K562 (cell line): Measurements from ENCODE around the gene XCL1. TPM values are rescaled to one million over a fixed set of nuclear protein-coding genes. Genes with fewer than 3 reads are reported as not detected.

ENCODE experiments used
- ATAC-seq: fragments of 200-7000 bp; cut with Tn5 transposase; 3 replicates; pipeline ENCODE4 v1.9.1; 2020; ENCODE audit warnings: moderate library complexity
- BruUV-seq: library from RNA; stranded (reverse); fragments of 400-500 nt; replicated peaks from 2 replicates; lab custom pipeline; 2021; lab: Mats Ljungman, UMichigan
- CTCF ChIA-PET: fragments of 300-600 bp; formaldehyde crosslinking; extraction: SDS; loops from one replicate; lab custom pipeline; 2021; ENCODE audit warnings: low intra/inter-chr PET ratio; lab: Yijun Ruan, JAX
- POLR2A ChIA-PET: fragments of 300-600, 350-650 bp; sonication (Branson Sonifier 250); formaldehyde crosslinking; extraction: SDS; loops from one replicate; lab custom pipeline; 2021; ENCODE audit warnings: antibody characterized with exemption, inconsistent platforms; lab: Yijun Ruan, JAX
- DNase-seq, 4 experiments: peaks; one replicate each; pipeline versions ENCODE4 v3.0.0 to v3.0.0-alpha.2; 2011 to 2018; ENCODE audit warnings: low spot score in 3 of 4, mixed read lengths in 3 of 4; ENCODE audit errors: extremely low read depth in 1 of 4
- FAIRE-seq: peaks from 2 replicates; lab custom pipeline; 2011; peaks lifted over from hg19 to GRCh38; lab: Jason Lieb, UNC
- H2AFZ ChIP-seq: 2 replicates; pipeline ENCODE4 v1.6.0; 2011; ENCODE audit warnings: low read depth, low read length, control low read depth, inconsistent platforms
- H3K27ac ChIP-seq: fragments of 200-600 bp; 3 replicates; pipeline ENCODE4 v1.8.0; 2011; ENCODE audit warnings: low read depth, mild to moderate bottlenecking, control low read depth, inconsistent platforms, low read length, moderate library complexity, mixed read lengths; ENCODE audit errors: extremely low read depth
- H3K27me3 ChIP-seq, 2 experiments: fragments of 300-600 bp in 1 of 2; 2 replicates in 1 of 2; 3 replicates in 1 of 2; pipeline versions ENCODE4 v1.6.0 to v1.8.0; 2011; ENCODE audit warnings: inconsistent platforms in 2 of 2, low read length in 2 of 2, mild to moderate bottlenecking in 1 of 2, mixed read lengths in 1 of 2, moderate library complexity in 1 of 2; ENCODE audit not compliant: control insufficient read depth in 2 of 2, insufficient read depth in 2 of 2
- H3K36me3 ChIP-seq: fragments of 300-600 bp; 3 replicates; pipeline ENCODE4 v1.8.0; 2011; ENCODE audit warnings: mild to moderate bottlenecking, low read length, inconsistent platforms; ENCODE audit not compliant: control insufficient read depth, insufficient read depth
- H3K4me1 ChIP-seq, 2 experiments: fragments of 200-600 bp in 1 of 2; replicated peaks in 1 of 2; 2 replicates in 1 of 2; 3 replicates in 1 of 2; pipeline versions ENCODE4 v1.5.1 to v1.8.0; 2011; ENCODE audit warnings: inconsistent platforms in 2 of 2, low read length in 2 of 2, mild to moderate bottlenecking in 1 of 2, mixed read lengths in 1 of 2, moderate library complexity in 1 of 2; ENCODE audit not compliant: control insufficient read depth in 2 of 2, insufficient read depth in 2 of 2
- H3K4me2 ChIP-seq: 2 replicates; pipeline ENCODE4 v1.6.1; 2011; ENCODE audit warnings: low read length, control low read depth, inconsistent platforms, mixed read lengths; ENCODE audit not compliant: insufficient read depth
- H3K4me3 ChIP-seq: fragments of 200-600 bp; sonication (generic), shearing (Covaris generic); 2 replicates; pipeline ENCODE4 v1.5.1; 2016; ENCODE audit warnings: control low read depth, inconsistent platforms
- H3K79me2 ChIP-seq: fragments of 200-600 bp; 3 replicates; pipeline ENCODE4 v1.8.0; 2011; ENCODE audit warnings: low read length, inconsistent platforms; ENCODE audit not compliant: control insufficient read depth, insufficient read depth
- H3K9ac ChIP-seq, 2 experiments: 2 replicates each; pipeline versions ENCODE4 v1.6.0 to v1.6.1; 2011; ENCODE audit warnings: low read depth in 2 of 2, low read length in 2 of 2, control low read depth in 1 of 2, inconsistent platforms in 1 of 2, mild to moderate bottlenecking in 1 of 2, mixed read lengths in 1 of 2; ENCODE audit not compliant: insufficient read depth in 1 of 2
- H3K9me1 ChIP-seq: one replicate; pipeline ENCODE4 v1.6.0; 2011; ENCODE audit warnings: inconsistent platforms, mild to moderate bottlenecking, low read length, moderate library complexity; ENCODE audit not compliant: control insufficient read depth, insufficient read depth
- H3K9me3 ChIP-seq: replicated peaks from 2 replicates; pipeline ENCODE4 v1.5.1; 2011; ENCODE audit warnings: low read depth, low read length, inconsistent platforms; ENCODE audit not compliant: control insufficient read depth, insufficient read depth
- H4K20me1 ChIP-seq: replicated peaks from 2 replicates; pipeline ENCODE4 v1.6.1; 2011; ENCODE audit warnings: low read length, inconsistent platforms, mixed read lengths; ENCODE audit not compliant: control insufficient read depth, insufficient read depth
- CCAR2 ChIP-seq: fragments of 200-400 bp; formaldehyde crosslinking; IDR thresholded peaks from 2 replicates; pipeline ENCODE4 v1.6.1; 2017; ENCODE audit warnings: mild to moderate bottlenecking, low read depth, low read length
- FOXJ3 ChIP-seq: sonication (generic); formaldehyde crosslinking; IDR thresholded peaks from 2 replicates; pipeline ENCODE4 v1.4.0; 2020; ENCODE audit warnings: mild to moderate bottlenecking, missing genetic modification reagents
- KLF13 ChIP-seq: fragments of 450-650 bp; IDR thresholded peaks from 2 replicates; pipeline ENCODE4 v1.6.1; 2016; ENCODE audit warnings: missing genetic modification characterization, low read depth, mild to moderate bottlenecking, missing compliant biosample characterization, moderate library complexity, borderline replicate concordance
- NONO ChIP-seq, 2 experiments: fragments of 200-400 bp in 1 of 2; fragments of 450-650 bp in 1 of 2; formaldehyde crosslinking in 1 of 2; IDR thresholded peaks; 2 replicates each; pipeline ENCODE4 v1.6.1; 2017; ENCODE audit warnings: low read depth in 2 of 2, mild to moderate bottlenecking in 2 of 2, moderate library complexity in 2 of 2, low read length in 1 of 2
- NUFIP1 ChIP-seq: fragments of 450-650 bp; IDR thresholded peaks from 2 replicates; pipeline ENCODE4 v1.6.1; 2018; ENCODE audit not compliant: partially characterized antibody
- ZBTB1 ChIP-seq: sonication (generic); formaldehyde crosslinking; IDR thresholded peaks from 2 replicates; pipeline ENCODE4 v1.8.1; 2023; ENCODE audit warnings: missing genetic modification reagents, low read depth, mild to moderate bottlenecking, borderline replicate concordance
- ZNF668 ChIP-seq: fragments of 250-450 bp; sonication (Bioruptor Pico); IDR thresholded peaks from 2 replicates; pipeline ENCODE4 v1.8.0; 2022; ENCODE audit warnings: mild to moderate bottlenecking, inconsistent platforms
- WGBS: fragments of 100-300 bp; shearing (Covaris generic); methylation state at CpG from one replicate; pipeline ENCODE4 v1.1.6; 2016; ENCODE audit warnings: low coverage, mixed read lengths; ENCODE audit not compliant: insufficient coverage; ENCODE audit errors: missing lambda C conversion rate; 5-methylcytosine and 5-hydroxymethylcytosine counted together
- in situ Hi-C: fragments of 300-500 bp; cut with MboI; formaldehyde crosslinking; loops from 4 replicates; pipeline ENCODE4 v1.15.0; 2018; ENCODE audit warnings: inconsistent platforms, mixed read lengths
- intact Hi-C: fragments of 100-400 bp; cut with micrococcal nuclease; formaldehyde crosslinking; loops from 2 replicates; pipeline ENCODE4 v1.14.2; 2022
- polyA plus RNA-seq, 8 experiments: library from polyadenylated mRNA; depleted of rRNA in 4 of 8; stranded (reverse) in 5 of 8; unstranded in 3 of 8; fragments of >200 nt; fragmentation: Nextera tagmentation in 2 of 8; fragmentation: Illumina TruSeq in 1 of 8; extraction: Ambion mirVana in 2 of 8; extraction: Trizol in 1 of 8; gene quantifications; 2 replicates each; pipeline versions ENCODE4 v1.2.1 to v1.2.3, GENCODE V29; 2011 to 2014; ENCODE audit warnings: inconsistent platforms in 1 of 8, missing spikeins in 1 of 8
- total RNA-seq, 7 experiments: library from RNA; depleted of rRNA in 6 of 7; stranded (reverse); fragments of >200 nt in 6 of 7; fragmentation: Illumina TruSeq in 2 of 7; extraction: Trizol in 2 of 7; gene quantifications; 2 replicates each; pipeline versions ENCODE4 v1.2.1 to v1.2.3, GENCODE V29; 2011 to 2021; ENCODE audit warnings: low replicate concordance in 1 of 7
- TF ChIP-seq, protein P1 (sequence below): fragments of 200-800 bp; sonication (Bioruptor generic); IDR thresholded peaks from 2 replicates; pipeline ENCODE4 v1.6.1; 2017; ENCODE audit warnings: missing genetic modification characterization, missing compliant biosample characterization

The XCL1 gene
- total and polyA plus RNA-seq, 9 of the 15 experiments (the other 6 are each of a cell fraction or from before 2014, with no cell fraction given): 0.06 to 0.09 (median 0.06) TPM; not detected in 6

DNA sequence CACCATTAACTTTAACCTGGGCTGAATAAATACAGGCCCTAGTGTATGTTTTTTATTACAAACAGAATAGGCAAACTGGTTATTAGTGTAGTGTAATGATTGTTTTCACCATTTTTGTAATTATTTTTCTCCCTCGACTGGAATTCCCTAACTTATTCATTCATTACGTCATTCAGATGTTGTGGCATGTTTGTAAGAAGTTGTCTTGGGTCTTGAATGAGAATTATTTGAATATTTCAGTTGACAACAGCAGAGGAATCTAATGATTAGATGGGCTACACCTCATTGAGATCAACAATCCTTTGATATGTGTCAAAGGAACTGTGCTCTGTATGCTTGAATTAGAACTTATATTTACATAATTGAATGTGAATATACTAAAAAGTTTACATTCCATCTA lies 12.8 kb downstream of the XCL1 start:
- ATAC-seq: no peak
- no peak for DNase-seq
- Histone ChIP-seq H3K9ac (no peak overlapping the region), H3K27ac (no peak overlapping the region), H2AFZ (no peak overlapping the region), H3K4me3 (no peak overlapping the region), H3K36me3 (no peaks in the 10 kb centered on the region), H3K27me3 (no peaks in the 10 kb centered on the region; a peak in 1 of 5 replicates), H3K9me3 (no peaks in the 10 kb centered on the region), H3K79me2 (no peaks in the 10 kb centered on the region), H3K4me1 (no peaks in the 10 kb centered on the region), H4K20me1 (no peaks in the 10 kb centered on the region), H3K9me1 (no peaks in the 10 kb centered on the region), H3K4me2 (no peak overlapping the region)
- ChIA-PET CTCF (no interaction called here), POLR2A (no interaction called here)
- no peak for FAIRE-seq
- no TSS peak for BruUV-seq
- 0% methylated on average over 2 of the region's 2 CpGs for WGBS
- intact Hi-C loops (no loop called here), in situ Hi-C loops (loop anchor here (5.0 to 10.0 kb wide), 2 partner anchors 147 to 494 kb away; no protein-coding TSS in a partner anchor)
- no peak for TF ChIP-seq KLF13 (tag)
- TF ChIP-seq, protein P1, sequence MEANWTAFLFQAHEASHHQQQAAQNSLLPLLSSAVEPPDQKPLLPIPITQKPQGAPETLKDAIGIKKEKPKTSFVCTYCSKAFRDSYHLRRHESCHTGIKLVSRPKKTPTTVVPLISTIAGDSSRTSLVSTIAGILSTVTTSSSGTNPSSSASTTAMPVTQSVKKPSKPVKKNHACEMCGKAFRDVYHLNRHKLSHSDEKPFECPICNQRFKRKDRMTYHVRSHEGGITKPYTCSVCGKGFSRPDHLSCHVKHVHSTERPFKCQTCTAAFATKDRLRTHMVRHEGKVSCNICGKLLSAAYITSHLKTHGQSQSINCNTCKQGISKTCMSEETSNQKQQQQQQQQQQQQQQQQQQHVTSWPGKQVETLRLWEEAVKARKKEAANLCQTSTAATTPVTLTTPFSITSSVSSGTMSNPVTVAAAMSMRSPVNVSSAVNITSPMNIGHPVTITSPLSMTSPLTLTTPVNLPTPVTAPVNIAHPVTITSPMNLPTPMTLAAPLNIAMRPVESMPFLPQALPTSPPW (CRISPR knock-in tag): no peak
- TF ChIP-seq FOXJ3: no peak
- no peak for TF ChIP-seq NONO (IDR thresholded peaks at IDR 0.05; ENCODE audit: low read depth in 2 of 2, low read length in 1 of 2)
- TF ChIP-seq ZNF668 (CRISPR knock-in tag): no peak
- no peak for TF ChIP-seq NUFIP1
- no peak for TF ChIP-seq ZBTB1 (CRISPR knock-in tag)
- no peak for TF ChIP-seq CCAR2
